WTC11 (cell line): ENCODE results near the gene SS18. TPM values are rescaled to one million over a fixed set of nuclear protein-coding genes. Genes with fewer than 3 reads are reported as not detected.

ENCODE experiments used
- ATAC-seq: fragments of 200-7000 bp; cut with Tn5 transposase; 2 replicates; pipeline ENCODE4 v1.10.0; 2021; ENCODE audit warnings: mild to moderate bottlenecking, moderate library complexity
- CTCF ChIA-PET: fragments of 300-600 bp; sonication (Branson Sonifier 250); formaldehyde crosslinking; loops from one replicate; lab custom pipeline; 2021; ENCODE audit warnings: antibody characterized with exemption; lab: Charles Lee
- POLR2A ChIA-PET: fragments of 350-600 bp; sonication (Branson Sonifier 250); formaldehyde crosslinking; loops from one replicate; lab custom pipeline; 2021; ENCODE audit warnings: antibody characterized with exemption; lab: Charles Lee
- DNase-seq: peaks from one replicate; pipeline ENCODE4 v3.0.0; 2021; ENCODE audit warnings: low spot score
- H3K27ac Mint-ChIP-seq: 2 replicates; pipeline ENCODE4 v1.8.0; 2021; ENCODE audit warnings: mixed read lengths
- H3K27me3 Mint-ChIP-seq: 2 replicates; pipeline ENCODE4 v1.8.0; 2021; ENCODE audit warnings: low read depth, mild to moderate bottlenecking, moderate library complexity, mixed read lengths
- H3K36me3 Mint-ChIP-seq: 2 replicates; pipeline ENCODE4 v1.8.0; 2021; ENCODE audit warnings: mixed read lengths
- H3K4me1 Mint-ChIP-seq: 2 replicates; pipeline ENCODE4 v1.8.0; 2022; ENCODE audit warnings: mixed read lengths
- H3K4me3 Mint-ChIP-seq: 2 replicates; pipeline ENCODE4 v1.8.0; 2021; ENCODE audit warnings: mild to moderate bottlenecking, moderate library complexity, mixed read lengths
- H3K9me3 Mint-ChIP-seq: 2 replicates; pipeline ENCODE4 v1.8.0; 2021; ENCODE audit warnings: mixed read lengths
- ETV6 ChIP-seq: sonication (generic); formaldehyde crosslinking; IDR thresholded peaks from 2 replicates; pipeline ENCODE4 v1.8.1; 2022; ENCODE audit warnings: mild to moderate bottlenecking, missing genetic modification reagents
- FOXK1 ChIP-seq: sonication (generic); formaldehyde crosslinking; IDR thresholded peaks from 2 replicates; pipeline ENCODE4 v1.8.0; 2022; ENCODE audit warnings: mild to moderate bottlenecking, moderate library complexity, missing genetic modification reagents
- KAT7 ChIP-seq: sonication (generic); formaldehyde crosslinking; IDR thresholded peaks from 2 replicates; pipeline ENCODE4 v1.8.1; 2023; ENCODE audit warnings: missing genetic modification reagents, mild to moderate bottlenecking, borderline replicate concordance
- NFATC4 ChIP-seq: fragments of 250-450 bp; sonication (Bioruptor Pico); IDR thresholded peaks from 2 replicates; pipeline ENCODE4 v1.9.0; 2021; ENCODE audit warnings: mild to moderate bottlenecking
- PRRX2 ChIP-seq: fragments of 250-450 bp; sonication (Bioruptor Pico); IDR thresholded peaks from 2 replicates; pipeline ENCODE4 v1.8.0; 2021; ENCODE audit warnings: mild to moderate bottlenecking
- SP1 ChIP-seq: sonication (generic); formaldehyde crosslinking; conservative IDR thresholded peaks from 2 replicates; pipeline ENCODE4 v1.8.1; 2022; ENCODE audit warnings: missing genetic modification reagents
- TEAD1 ChIP-seq: sonication (generic); formaldehyde crosslinking; IDR thresholded peaks from 2 replicates; pipeline ENCODE4 v1.8.0; 2022; ENCODE audit warnings: mild to moderate bottlenecking, missing genetic modification reagents
- ZNF138 ChIP-seq: sonication (generic); formaldehyde crosslinking; conservative IDR thresholded peaks from 2 replicates; pipeline ENCODE4 v1.8.1; 2022; ENCODE audit warnings: mild to moderate bottlenecking, moderate library complexity, missing genetic modification reagents
- ZNF396 ChIP-seq: fragments of 250-450 bp; sonication (Bioruptor Pico); IDR thresholded peaks from 2 replicates; pipeline ENCODE4 v1.8.0; 2021; ENCODE audit warnings: mild to moderate bottlenecking, moderate library complexity, borderline replicate concordance
- ZNF423 ChIP-seq: fragments of 250-450 bp; sonication (Bioruptor Pico); IDR thresholded peaks from 2 replicates; pipeline ENCODE4 v2.1.2; 2022; ENCODE audit warnings: mild to moderate bottlenecking, moderate library complexity
- ZNF671 ChIP-seq: fragments of 250-450 bp; sonication (Bioruptor Pico); IDR thresholded peaks from 2 replicates; pipeline ENCODE4 v1.8.0; 2021; ENCODE audit warnings: mild to moderate bottlenecking
- total RNA-seq: library from RNA; stranded (reverse); gene quantifications from 3 replicates; pipeline ENCODE4 v1.2.3, GENCODE V29; 2021
- TF ChIP-seq, protein P1 (sequence below): sonication (generic); formaldehyde crosslinking; IDR thresholded peaks from 2 replicates; pipeline ENCODE4 v1.8.0; 2022; ENCODE audit warnings: mild to moderate bottlenecking, missing genetic modification reagents
- TF ChIP-seq, protein P2 (sequence below): sonication (generic); formaldehyde crosslinking; conservative IDR thresholded peaks from 2 replicates; pipeline ENCODE4 v1.8.1; 2023; ENCODE audit warnings: mild to moderate bottlenecking, low read depth, missing genetic modification reagents, moderate library complexity
- TF ChIP-seq, protein P3 (sequence below): sonication (generic); formaldehyde crosslinking; IDR thresholded peaks from 2 replicates; pipeline ENCODE4 v1.8.0; 2023; ENCODE audit warnings: missing genetic modification reagents, mild to moderate bottlenecking, borderline replicate concordance
- TF ChIP-seq, protein P4 (sequence below): sonication (generic); formaldehyde crosslinking; IDR thresholded peaks from 2 replicates; pipeline ENCODE4 v1.8.1; 2023; ENCODE audit warnings: mild to moderate bottlenecking, missing genetic modification reagents

SS18 gene
- total RNA-seq, 1 experiment from 2014 or later: 73.0 TPM

DNA sequence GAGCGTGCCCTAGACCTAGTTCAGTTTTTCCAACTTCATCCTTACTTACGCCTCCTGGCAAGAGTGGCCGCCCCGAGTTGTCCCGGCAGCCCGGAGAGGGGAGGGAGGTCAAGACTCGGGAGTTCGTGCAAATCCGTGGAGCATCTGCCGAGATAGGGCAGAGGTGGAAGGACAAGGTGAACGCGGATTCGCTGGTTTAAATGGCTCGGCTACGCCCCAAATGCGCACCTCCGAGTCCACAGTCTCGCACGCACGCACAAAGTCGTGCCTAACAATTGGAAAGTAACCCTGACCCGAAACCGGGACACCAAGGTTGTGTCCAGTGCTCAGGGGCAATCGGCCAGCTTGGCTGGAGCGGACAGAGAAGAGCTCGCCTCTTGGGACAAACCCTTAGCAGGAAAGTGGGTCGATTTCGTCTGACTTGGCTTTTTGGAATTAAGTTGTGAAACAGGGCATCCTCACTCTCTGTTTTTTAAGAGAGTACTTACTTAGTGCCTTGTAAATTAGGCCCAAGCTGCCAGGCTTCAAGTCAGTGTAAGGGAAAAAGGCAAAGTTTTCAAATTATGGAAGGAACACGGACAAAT is 726 bp upstream of the SS18 start (continued):
- TF ChIP-seq KAT7 (CRISPR knock-in tag) (0 out of 2 replicates have a peak, but pooled peaks have one; percentile 68), TEAD1 (CRISPR knock-in tag) (no peak), PRRX2 (no peak), NFATC4 (CRISPR knock-in tag) (no peak), ZNF396 (CRISPR knock-in tag) (no peak), SP1 (CRISPR knock-in tag) (peak; percentile 40; the same call in 1 of the 2 replicates), ZNF138 (CRISPR knock-in tag) (no peak)
- TF ChIP-seq, protein P1, sequence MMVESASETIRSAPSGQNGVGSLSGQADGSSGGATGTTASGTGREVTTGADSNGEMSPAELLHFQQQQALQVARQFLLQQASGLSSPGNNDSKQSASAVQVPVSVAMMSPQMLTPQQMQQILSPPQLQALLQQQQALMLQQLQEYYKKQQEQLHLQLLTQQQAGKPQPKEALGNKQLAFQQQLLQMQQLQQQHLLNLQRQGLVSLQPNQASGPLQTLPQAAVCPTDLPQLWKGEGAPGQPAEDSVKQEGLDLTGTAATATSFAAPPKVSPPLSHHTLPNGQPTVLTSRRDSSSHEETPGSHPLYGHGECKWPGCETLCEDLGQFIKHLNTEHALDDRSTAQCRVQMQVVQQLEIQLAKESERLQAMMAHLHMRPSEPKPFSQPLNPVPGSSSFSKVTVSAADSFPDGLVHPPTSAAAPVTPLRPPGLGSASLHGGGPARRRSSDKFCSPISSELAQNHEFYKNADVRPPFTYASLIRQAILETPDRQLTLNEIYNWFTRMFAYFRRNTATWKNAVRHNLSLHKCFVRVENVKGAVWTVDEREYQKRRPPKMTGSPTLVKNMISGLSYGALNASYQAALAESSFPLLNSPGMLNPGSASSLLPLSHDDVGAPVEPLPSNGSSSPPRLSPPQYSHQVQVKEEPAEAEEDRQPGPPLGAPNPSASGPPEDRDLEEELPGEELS (CRISPR knock-in tag): no peak; the same call in 1 of the 2 replicates
- TF ChIP-seq, protein P2, sequence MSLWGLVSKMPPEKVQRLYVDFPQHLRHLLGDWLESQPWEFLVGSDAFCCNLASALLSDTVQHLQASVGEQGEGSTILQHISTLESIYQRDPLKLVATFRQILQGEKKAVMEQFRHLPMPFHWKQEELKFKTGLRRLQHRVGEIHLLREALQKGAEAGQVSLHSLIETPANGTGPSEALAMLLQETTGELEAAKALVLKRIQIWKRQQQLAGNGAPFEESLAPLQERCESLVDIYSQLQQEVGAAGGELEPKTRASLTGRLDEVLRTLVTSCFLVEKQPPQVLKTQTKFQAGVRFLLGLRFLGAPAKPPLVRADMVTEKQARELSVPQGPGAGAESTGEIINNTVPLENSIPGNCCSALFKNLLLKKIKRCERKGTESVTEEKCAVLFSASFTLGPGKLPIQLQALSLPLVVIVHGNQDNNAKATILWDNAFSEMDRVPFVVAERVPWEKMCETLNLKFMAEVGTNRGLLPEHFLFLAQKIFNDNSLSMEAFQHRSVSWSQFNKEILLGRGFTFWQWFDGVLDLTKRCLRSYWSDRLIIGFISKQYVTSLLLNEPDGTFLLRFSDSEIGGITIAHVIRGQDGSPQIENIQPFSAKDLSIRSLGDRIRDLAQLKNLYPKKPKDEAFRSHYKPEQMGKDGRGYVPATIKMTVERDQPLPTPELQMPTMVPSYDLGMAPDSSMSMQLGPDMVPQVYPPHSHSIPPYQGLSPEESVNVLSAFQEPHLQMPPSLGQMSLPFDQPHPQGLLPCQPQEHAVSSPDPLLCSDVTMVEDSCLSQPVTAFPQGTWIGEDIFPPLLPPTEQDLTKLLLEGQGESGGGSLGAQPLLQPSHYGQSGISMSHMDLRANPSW (CRISPR knock-in tag): no peak

DNA sequence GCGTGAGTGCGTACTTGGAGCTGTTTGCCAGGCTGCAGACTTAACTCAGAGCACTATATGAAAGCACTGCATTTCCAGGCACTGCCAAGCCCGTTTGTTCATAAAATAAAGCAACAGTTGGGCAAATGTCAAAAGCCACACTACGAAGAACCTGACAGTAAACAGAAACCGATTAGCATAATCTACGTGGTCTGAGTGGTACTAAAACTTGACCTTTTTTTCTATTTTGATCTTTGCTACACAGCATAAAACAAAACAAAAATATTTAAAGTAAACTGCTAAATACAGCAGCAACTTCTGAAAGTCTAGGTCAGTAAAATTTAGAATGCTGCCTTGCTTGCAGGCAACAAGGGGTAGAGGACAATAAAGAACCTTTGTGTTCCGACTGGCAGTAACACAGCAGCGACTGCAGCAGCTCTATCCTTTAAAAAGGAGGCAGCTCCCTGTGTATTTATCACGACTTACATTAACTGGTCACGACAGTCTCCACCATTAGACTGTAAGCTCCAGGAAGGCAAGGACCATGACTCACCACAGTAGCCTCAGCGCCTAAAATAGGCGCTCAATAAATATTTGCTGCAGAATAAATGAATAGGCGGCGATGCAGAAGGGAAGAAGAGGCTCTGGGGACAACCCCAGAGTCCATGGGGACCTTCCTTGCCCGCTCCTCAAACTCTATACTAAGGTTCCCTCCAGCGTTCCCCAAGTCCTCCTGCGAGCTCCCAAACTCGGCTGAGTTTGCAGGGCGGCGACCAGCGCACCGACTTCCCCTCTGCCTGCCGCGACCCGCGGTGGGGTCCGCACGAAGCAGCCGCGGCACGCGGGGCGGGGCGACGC is 902 bp downstream of the SS18 start:
- peak; percentile 3 for ATAC-seq

More for the DNA sequence above, 902 bp downstream of the SS18 start:
- H3K4me3 Mint-ChIP-seq: peak overlapping the region; percentile 98
- H3K27me3 Mint-ChIP-seq: no peaks in the 10 kb centered on the region
- DNase-seq: no peak
- H3K36me3 Mint-ChIP-seq: peaks cover 15% of the 10 kb centered on the region
- H3K27ac Mint-ChIP-seq: no peak overlapping the region; the same call in 1 of the 2 replicates
- no peak for TF ChIP-seq FOXK1
- TF ChIP-seq, protein P3, sequence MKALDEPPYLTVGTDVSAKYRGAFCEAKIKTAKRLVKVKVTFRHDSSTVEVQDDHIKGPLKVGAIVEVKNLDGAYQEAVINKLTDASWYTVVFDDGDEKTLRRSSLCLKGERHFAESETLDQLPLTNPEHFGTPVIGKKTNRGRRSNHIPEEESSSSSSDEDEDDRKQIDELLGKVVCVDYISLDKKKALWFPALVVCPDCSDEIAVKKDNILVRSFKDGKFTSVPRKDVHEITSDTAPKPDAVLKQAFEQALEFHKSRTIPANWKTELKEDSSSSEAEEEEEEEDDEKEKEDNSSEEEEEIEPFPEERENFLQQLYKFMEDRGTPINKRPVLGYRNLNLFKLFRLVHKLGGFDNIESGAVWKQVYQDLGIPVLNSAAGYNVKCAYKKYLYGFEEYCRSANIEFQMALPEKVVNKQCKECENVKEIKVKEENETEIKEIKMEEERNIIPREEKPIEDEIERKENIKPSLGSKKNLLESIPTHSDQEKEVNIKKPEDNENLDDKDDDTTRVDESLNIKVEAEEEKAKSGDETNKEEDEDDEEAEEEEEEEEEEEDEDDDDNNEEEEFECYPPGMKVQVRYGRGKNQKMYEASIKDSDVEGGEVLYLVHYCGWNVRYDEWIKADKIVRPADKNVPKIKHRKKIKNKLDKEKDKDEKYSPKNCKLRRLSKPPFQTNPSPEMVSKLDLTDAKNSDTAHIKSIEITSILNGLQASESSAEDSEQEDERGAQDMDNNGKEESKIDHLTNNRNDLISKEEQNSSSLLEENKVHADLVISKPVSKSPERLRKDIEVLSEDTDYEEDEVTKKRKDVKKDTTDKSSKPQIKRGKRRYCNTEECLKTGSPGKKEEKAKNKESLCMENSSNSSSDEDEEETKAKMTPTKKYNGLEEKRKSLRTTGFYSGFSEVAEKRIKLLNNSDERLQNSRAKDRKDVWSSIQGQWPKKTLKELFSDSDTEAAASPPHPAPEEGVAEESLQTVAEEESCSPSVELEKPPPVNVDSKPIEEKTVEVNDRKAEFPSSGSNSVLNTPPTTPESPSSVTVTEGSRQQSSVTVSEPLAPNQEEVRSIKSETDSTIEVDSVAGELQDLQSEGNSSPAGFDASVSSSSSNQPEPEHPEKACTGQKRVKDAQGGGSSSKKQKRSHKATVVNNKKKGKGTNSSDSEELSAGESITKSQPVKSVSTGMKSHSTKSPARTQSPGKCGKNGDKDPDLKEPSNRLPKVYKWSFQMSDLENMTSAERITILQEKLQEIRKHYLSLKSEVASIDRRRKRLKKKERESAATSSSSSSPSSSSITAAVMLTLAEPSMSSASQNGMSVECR (CRISPR knock-in tag): no peak
- no peak for TF ChIP-seq ETV6 (CRISPR knock-in tag)
- TF ChIP-seq, protein P4, sequence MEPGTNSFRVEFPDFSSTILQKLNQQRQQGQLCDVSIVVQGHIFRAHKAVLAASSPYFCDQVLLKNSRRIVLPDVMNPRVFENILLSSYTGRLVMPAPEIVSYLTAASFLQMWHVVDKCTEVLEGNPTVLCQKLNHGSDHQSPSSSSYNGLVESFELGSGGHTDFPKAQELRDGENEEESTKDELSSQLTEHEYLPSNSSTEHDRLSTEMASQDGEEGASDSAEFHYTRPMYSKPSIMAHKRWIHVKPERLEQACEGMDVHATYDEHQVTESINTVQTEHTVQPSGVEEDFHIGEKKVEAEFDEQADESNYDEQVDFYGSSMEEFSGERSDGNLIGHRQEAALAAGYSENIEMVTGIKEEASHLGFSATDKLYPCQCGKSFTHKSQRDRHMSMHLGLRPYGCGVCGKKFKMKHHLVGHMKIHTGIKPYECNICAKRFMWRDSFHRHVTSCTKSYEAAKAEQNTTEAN (CRISPR knock-in tag): no peak
- no peak for TF ChIP-seq ZNF671 (CRISPR knock-in tag)
- TF ChIP-seq ZNF423: no peak
- TF ChIP-seq, all 79 proteins: peak for 0
- H3K9me3 Mint-ChIP-seq: no peaks in the 10 kb centered on the region
- H3K4me1 Mint-ChIP-seq: peaks cover 25% of the 10 kb centered on the region
- POLR2A ChIA-PET: no interaction called here
- CTCF ChIA-PET: no interaction called here
